ENCODE results near the gene SPIB.

DNA sequence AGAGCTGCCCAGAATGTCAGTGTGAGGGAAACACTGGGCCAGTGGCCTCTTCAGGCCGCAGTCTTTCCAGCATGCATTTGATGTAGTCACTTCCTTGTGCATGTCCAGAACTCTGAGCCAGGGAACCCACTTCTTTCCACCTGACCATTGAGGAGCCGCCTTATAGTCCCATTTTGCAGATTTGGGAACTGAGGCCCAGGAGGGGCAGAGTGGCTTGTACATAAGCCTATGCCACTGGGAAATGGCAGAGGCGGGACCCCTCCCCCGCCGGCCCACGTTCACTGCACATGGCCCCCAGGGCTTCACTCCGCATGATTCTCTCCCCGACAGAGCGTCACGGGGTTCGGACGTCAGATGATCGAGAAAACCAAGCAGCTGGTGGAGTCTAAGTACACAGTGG is 5.6 kb upstream of the SPIB start:
- TF ChIP-seq CTCF (IDR thresholded peaks at IDR 0.05) (no peak), POLR2A (IDR thresholded peaks at IDR 0.05) (no peak), EP300 (IDR thresholded peaks at IDR 0.05) (no peak)
